Mesenchymal stem cell (in vitro differentiated cells and primary cell): ENCODE results near the gene ENPP7.

ENCODE experiments used
- DNase-seq: peaks from one replicate; pipeline ENCODE4 v3.0.0-alpha.2; 2013
- H2AFZ ChIP-seq: one replicate; pipeline ENCODE4 v1.6.1; 2013; ENCODE audit warnings: low read depth, mild to moderate bottlenecking, control low read depth, inconsistent platforms, low read length, moderate library complexity
- H2AK5ac ChIP-seq: 2 replicates; pipeline ENCODE4 v1.6.1; 2013; ENCODE audit warnings: low read length, moderate library complexity, mild to moderate bottlenecking, inconsistent platforms; ENCODE audit not compliant: severe bottlenecking
- H2BK120ac ChIP-seq: one replicate; pipeline ENCODE4 v1.6.1; 2013; ENCODE audit warnings: low read depth, mild to moderate bottlenecking, inconsistent platforms, low read length, moderate library complexity
- H2BK12ac ChIP-seq, 2 experiments: one replicate each; pipeline ENCODE4 v1.6.1; 2013; ENCODE audit warnings: inconsistent platforms in 2 of 2, low read length in 2 of 2, mild to moderate bottlenecking in 2 of 2, moderate library complexity in 2 of 2, control low read depth in 1 of 2
- H2BK15ac ChIP-seq: one replicate; pipeline ENCODE4 v1.6.1; 2013; ENCODE audit warnings: mild to moderate bottlenecking, low read depth, inconsistent platforms; ENCODE audit not compliant: poor library complexity, severe bottlenecking
- H2BK5ac ChIP-seq: 2 replicates; pipeline ENCODE4 v1.6.1; 2013; ENCODE audit warnings: low read depth, mild to moderate bottlenecking, low read length, control low read depth, inconsistent platforms; ENCODE audit not compliant: poor library complexity, severe bottlenecking
- H3K14ac ChIP-seq, 2 experiments: one replicate each; pipeline ENCODE4 v1.6.1; 2013; ENCODE audit warnings: inconsistent platforms in 2 of 2, low read length in 2 of 2, control low read depth in 1 of 2, mild to moderate bottlenecking in 1 of 2, moderate library complexity in 1 of 2
- H3K18ac ChIP-seq, 2 experiments: one replicate each; pipeline ENCODE4 v1.6.1; 2013; ENCODE audit warnings: inconsistent platforms in 2 of 2, low read length in 2 of 2, control low read depth in 1 of 2, low read depth in 1 of 2, mild to moderate bottlenecking in 1 of 2
- H3K23ac ChIP-seq, 2 experiments: one replicate each; pipeline ENCODE4 v1.6.1; 2013; ENCODE audit warnings: inconsistent platforms in 2 of 2, low read length in 2 of 2, mild to moderate bottlenecking in 2 of 2, moderate library complexity in 2 of 2, control low read depth in 1 of 2
- H3K27ac ChIP-seq: 2 replicates; pipeline ENCODE4 v1.5.1; 2013; ENCODE audit warnings: mild to moderate bottlenecking, moderate library complexity, low read length, control low read depth, inconsistent platforms; ENCODE audit not compliant: poor library complexity, severe bottlenecking
- H3K27me3 ChIP-seq, 2 experiments: 2 replicates each; pipeline versions ENCODE4 v1.6.1 to v1.7.0; 2013; ENCODE audit warnings: low read length in 2 of 2, mild to moderate bottlenecking in 2 of 2, moderate library complexity in 2 of 2, control low read depth in 1 of 2, inconsistent platforms in 1 of 2; ENCODE audit not compliant: control insufficient read depth in 1 of 2, insufficient read depth in 1 of 2
- H3K36me3 ChIP-seq, 2 experiments: 2 replicates each; pipeline versions ENCODE4 v1.6.1 to v1.7.0; 2013; ENCODE audit warnings: low read length in 2 of 2, control low read depth in 1 of 2, inconsistent platforms in 1 of 2, low read depth in 1 of 2, mild to moderate bottlenecking in 1 of 2; ENCODE audit not compliant: insufficient read depth in 2 of 2, control insufficient read depth in 1 of 2
- H3K4ac ChIP-seq, 2 experiments: one replicate each; pipeline ENCODE4 v1.6.1; 2013; ENCODE audit warnings: inconsistent platforms in 2 of 2, low read length in 2 of 2, mild to moderate bottlenecking in 2 of 2, moderate library complexity in 2 of 2, control low read depth in 1 of 2, low read depth in 1 of 2
- H3K4me1 ChIP-seq: 2 replicates; pipeline ENCODE4 v1.6.1; 2013; ENCODE audit warnings: low read depth, low read length, control low read depth; ENCODE audit not compliant: control insufficient read depth, insufficient read depth
- H3K4me2 ChIP-seq: 2 replicates; pipeline ENCODE4 v1.6.1; 2013; ENCODE audit warnings: low read length, mild to moderate bottlenecking, inconsistent platforms; ENCODE audit not compliant: poor library complexity, severe bottlenecking
- H3K4me3 ChIP-seq, 2 experiments: 2 replicates each; pipeline versions ENCODE4 v1.5.1 to v1.7.0; 2013; ENCODE audit warnings: low read length in 2 of 2, mild to moderate bottlenecking in 2 of 2, control low read depth in 1 of 2, low read depth in 1 of 2; ENCODE audit not compliant: insufficient read depth in 1 of 2
- H3K79me1 ChIP-seq: replicated peaks from 2 replicates; pipeline ENCODE4 v1.6.1; 2013; ENCODE audit warnings: mild to moderate bottlenecking, control low read depth, low read length, inconsistent platforms; ENCODE audit not compliant: poor library complexity, severe bottlenecking
- H3K9ac ChIP-seq: 2 replicates; pipeline ENCODE4 v1.7.0; 2013; ENCODE audit warnings: mild to moderate bottlenecking, low read length, moderate library complexity
- H3K9me3 ChIP-seq: 2 replicates; pipeline ENCODE4 v1.7.0; 2013; ENCODE audit warnings: mild to moderate bottlenecking, low read length; ENCODE audit not compliant: control insufficient read depth
- H4K8ac ChIP-seq: one replicate; pipeline ENCODE4 v1.6.1; 2013; ENCODE audit warnings: inconsistent platforms, mild to moderate bottlenecking, low read length, moderate library complexity
- H4K91ac ChIP-seq: one replicate; pipeline ENCODE4 v1.6.1; 2013; ENCODE audit warnings: mild to moderate bottlenecking, low read length, inconsistent platforms
- WGBS: methylation state at CpG from one replicate; pipeline ENCODE4 v1.1.7; 2013; ENCODE audit warnings: mixed read lengths; 5-methylcytosine and 5-hydroxymethylcytosine counted together

Gene ENPP7

GRCh38 chr17:79732254-79732653, 1.5 kb downstream of the ENPP7 start:
- Histone ChIP-seq H4K8ac (no peak overlapping the region), H2BK12ac (no peak overlapping the region), H2AK5ac (no peak overlapping the region), H3K4me2 (no peak overlapping the region), H3K9me3 (no peaks in the 10 kb centered on the region), H2BK15ac (no peak overlapping the region), H3K79me1 (no peaks in the 10 kb centered on the region), H4K91ac (no peak overlapping the region), H3K4ac (no peak overlapping the region), H3K36me3 (no peaks in the 10 kb centered on the region), H2BK5ac (no peak overlapping the region), H3K4me1 (peaks cover 14% of the 10 kb centered on the region), H3K14ac (no peak overlapping the region), H3K9ac (no peak overlapping the region), H3K23ac (no peak overlapping the region), H3K27me3 (peaks cover 0 to 11% of the 10 kb centered on the region in 2 experiments), H2AFZ (no peak overlapping the region), H3K4me3 (no peak overlapping the region), H3K27ac (no peak overlapping the region), H3K18ac (no peak overlapping the region), H2BK120ac (no peak overlapping the region)
- 79% methylated on average over 10 of the region's 10 CpGs for WGBS
- no peak for DNase-seq

- Histone ChIP-seq H2AFZ (no peak overlapping the region), H3K4me2 (no peak overlapping the region), H2BK12ac (no peak overlapping the region), H3K23ac (no peak overlapping the region), H3K36me3 (no peaks in the 10 kb centered on the region), H3K14ac (peak overlapping the region in 1 of 2 experiments; percentile 26), H3K4ac (peak overlapping the region in 1 of 2 experiments; percentile 10), H3K18ac (no peak overlapping the region), H4K91ac (peak overlapping the region; percentile 63), H2BK120ac (no peak overlapping the region), H2BK5ac (no peak overlapping the region), H3K4me1 (peaks cover 17% of the 10 kb centered on the region), H3K27ac (no peak overlapping the region), H3K9ac (no peak overlapping the region), H2AK5ac (no peak overlapping the region), H2BK15ac (no peak overlapping the region), H3K4me3 (peak overlapping the region in 1 of 2 experiments; percentile 51), H3K27me3 (peaks cover 0 to 19% of the 10 kb centered on the region in 2 experiments), H3K79me1 (no peaks in the 10 kb centered on the region), H4K8ac (peak overlapping the region; percentile 55), H3K9me3 (no peaks in the 10 kb centered on the region)
- 76% methylated on average over 35 of the region's 35 CpGs for WGBS
- DNase-seq, result peak; percentile 38
These were observed 2.3 kb downstream of the ENPP7 start for GRCh38 chr17:79732804-79733691.

- Histone ChIP-seq H4K91ac (peak overlapping the region; percentile 57), H3K4me1 (peaks cover 19% of the 10 kb centered on the region), H3K36me3 (no peaks in the 10 kb centered on the region), H3K79me1 (no peaks in the 10 kb centered on the region), H2AFZ (no peak overlapping the region), H2BK12ac (no peak overlapping the region), H3K4ac (no peak overlapping the region), H3K14ac (no peak overlapping the region), H3K4me3 (peak overlapping the region in 1 of 2 experiments; percentile 18), H3K23ac (no peak overlapping the region), H3K9me3 (no peaks in the 10 kb centered on the region), H2BK5ac (no peak overlapping the region), H3K18ac (no peak overlapping the region), H3K9ac (no peak overlapping the region), H2BK120ac (no peak overlapping the region), H3K27ac (no peak overlapping the region), H2BK15ac (no peak overlapping the region), H2AK5ac (no peak overlapping the region), H3K4me2 (no peak overlapping the region), H4K8ac (no peak overlapping the region), H3K27me3 (peaks cover 0 to 26% of the 10 kb centered on the region in 2 experiments)
- 58% methylated on average over 9 of the region's 9 CpGs for WGBS
- DNase-seq, result no peak
These were observed 2.9 kb downstream of the ENPP7 start for GRCh38 chr17:79733692-79734070.

GRCh38 chr17:79735096-79735495, 4.4 kb downstream of the ENPP7 start:
- Histone ChIP-seq H3K14ac (no peak overlapping the region), H3K27me3 (peaks cover 7 to 40% of the 10 kb centered on the region in 2 experiments), H2BK5ac (no peak overlapping the region), H3K9me3 (no peaks in the 10 kb centered on the region), H3K4me1 (peaks cover 27% of the 10 kb centered on the region), H2BK15ac (no peak overlapping the region), H3K4me2 (no peak overlapping the region), H3K23ac (no peak overlapping the region), H2BK12ac (no peak overlapping the region), H3K4me3 (no peak overlapping the region), H3K27ac (no peak overlapping the region), H2AFZ (no peak overlapping the region), H3K18ac (no peak overlapping the region), H2BK120ac (no peak overlapping the region), H2AK5ac (no peak overlapping the region), H3K79me1 (no peaks in the 10 kb centered on the region), H3K36me3 (no peaks in the 10 kb centered on the region), H3K9ac (no peak overlapping the region), H4K8ac (no peak overlapping the region), H4K91ac (no peak overlapping the region), H3K4ac (no peak overlapping the region)
- DNase-seq, result no peak
- WGBS, result 96% methylated on average over 32 of the region's 32 CpGs
